Glutamatergic neuron (in vitro differentiated cells): ENCODE results near the gene NFRKB. TPM values are rescaled to one million over a fixed set of nuclear protein-coding genes. Genes with fewer than 3 reads are reported as not detected.

ENCODE experiments used
- DNase-seq: peaks from one replicate; pipeline ENCODE4 v3.0.0; 2022
- H3K27ac Mint-ChIP-seq: one replicate; pipeline ENCODE4 v1.8.0; 2020; ENCODE audit warnings: mild to moderate bottlenecking, mixed read lengths, inconsistent platforms; ENCODE audit not compliant: unreplicated experiment
- H3K27me3 Mint-ChIP-seq: one replicate; pipeline ENCODE4 v1.8.0; 2020; ENCODE audit warnings: mild to moderate bottlenecking, moderate library complexity, mixed read lengths, inconsistent platforms; ENCODE audit not compliant: unreplicated experiment
- H3K36me3 Mint-ChIP-seq: one replicate; pipeline ENCODE4 v1.8.0; 2020; ENCODE audit warnings: mild to moderate bottlenecking, mixed read lengths, inconsistent platforms; ENCODE audit not compliant: unreplicated experiment
- H3K4me1 Mint-ChIP-seq: one replicate; pipeline ENCODE4 v1.8.0; 2020; ENCODE audit warnings: mild to moderate bottlenecking, low read depth, mixed read lengths, inconsistent platforms; ENCODE audit not compliant: unreplicated experiment
- H3K4me3 Mint-ChIP-seq: one replicate; pipeline ENCODE4 v1.8.0; 2020; ENCODE audit warnings: mild to moderate bottlenecking, mixed read lengths, inconsistent platforms; ENCODE audit not compliant: unreplicated experiment
- H3K9me3 Mint-ChIP-seq: one replicate; pipeline ENCODE4 v1.8.0; 2020; ENCODE audit warnings: mild to moderate bottlenecking, moderate library complexity, mixed read lengths, inconsistent platforms; ENCODE audit not compliant: unreplicated experiment
- CTCF ChIP-seq: fragments of 200-600 bp; sonication (generic); IDR thresholded peaks from one replicate; pipeline ENCODE4 v1.5.0; 2021; ENCODE audit not compliant: partially characterized antibody, unreplicated experiment
- total RNA-seq: library from RNA; stranded (reverse); fragmentation: NEBNext Ultra II Directional; extraction: Animal tissue kit (Norgen Biotek cat#: 25700); gene quantifications from one replicate; pipeline ENCODE4 v1.2.1, GENCODE V29; 2021; ENCODE audit not compliant: unreplicated experiment

NFRKB gene
- total RNA-seq, 1 donor from 2014 or later = 28.8 TPM

DNA sequence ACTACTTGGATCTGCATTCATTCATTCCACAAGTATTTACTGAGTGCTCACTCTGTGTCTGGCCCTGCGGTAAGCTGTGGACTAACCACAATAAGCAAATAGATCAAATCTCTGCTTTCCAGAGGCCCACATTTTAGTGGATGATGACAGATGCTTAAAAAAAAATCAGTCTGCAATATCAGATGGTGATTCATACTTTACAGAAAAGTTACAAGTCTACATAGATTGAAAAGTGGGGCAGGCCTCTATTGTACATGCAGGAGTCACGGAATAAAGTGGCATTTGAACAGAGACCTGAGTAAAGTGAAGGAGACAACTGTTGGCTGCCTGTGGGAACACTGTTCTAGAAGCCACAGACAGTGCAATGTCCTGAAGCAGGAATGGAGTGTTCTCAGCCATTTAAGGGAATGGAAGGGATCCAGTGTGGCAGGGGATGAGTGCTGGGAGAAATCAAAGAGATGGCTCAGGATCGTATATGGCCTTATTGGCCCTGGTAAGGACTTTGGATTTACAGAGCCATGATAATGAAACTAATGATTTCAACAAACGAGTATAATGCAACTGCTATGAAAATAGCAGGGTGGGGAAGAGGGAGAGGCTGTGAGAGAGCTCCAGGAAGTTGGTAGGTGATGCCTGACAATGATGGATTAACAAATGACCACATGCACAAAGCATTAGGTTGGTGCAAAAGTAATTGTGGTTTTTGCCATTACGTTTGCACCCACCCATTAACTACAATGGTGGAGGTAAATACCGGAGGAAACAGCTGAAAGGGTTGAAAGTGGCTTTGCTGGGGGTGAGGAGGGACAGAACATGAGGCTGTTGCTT lies 48.7 kb downstream of the NFRKB start:
- H3K27me3 Mint-ChIP-seq = no peaks in the 10 kb centered on the region

More for the DNA sequence above, 48.7 kb downstream of the NFRKB start:
- H3K4me1 Mint-ChIP-seq = peaks cover 9% of the 10 kb centered on the region
- H3K9me3 Mint-ChIP-seq = no peaks in the 10 kb centered on the region
- TF ChIP-seq CTCF = no peak
- H3K36me3 Mint-ChIP-seq = no peaks in the 10 kb centered on the region
- H3K27ac Mint-ChIP-seq = peak overlapping the region; percentile 92
- peak overlapping the region; percentile 37 for H3K4me3 Mint-ChIP-seq
- DNase-seq = no peak

Other genes with a start within 250 kb of the NFRKB start
- gene TMEM45B, start 79.7 kb downstream of the NFRKB start, total RNA-seq = 0.37 TPM
- gene PRDM10, start 107.3 kb upstream of the NFRKB start, total RNA-seq = 19.8 TPM
- 183 TPM for gene APLP2, start 174.3 kb upstream of the NFRKB start, total RNA-seq